ENCODE results near the gene F10. TPM values are rescaled to one million over a fixed set of nuclear protein-coding genes. Genes with fewer than 3 reads are reported as not detected.
A peak's percentile ranks its signal among the peaks of the same experiment; 100 is the strongest.

F10 gene
- total RNA-seq, 4 donors from 2014 or later: 1.00 to 4.8 (median 2.4) TPM

DNA sequence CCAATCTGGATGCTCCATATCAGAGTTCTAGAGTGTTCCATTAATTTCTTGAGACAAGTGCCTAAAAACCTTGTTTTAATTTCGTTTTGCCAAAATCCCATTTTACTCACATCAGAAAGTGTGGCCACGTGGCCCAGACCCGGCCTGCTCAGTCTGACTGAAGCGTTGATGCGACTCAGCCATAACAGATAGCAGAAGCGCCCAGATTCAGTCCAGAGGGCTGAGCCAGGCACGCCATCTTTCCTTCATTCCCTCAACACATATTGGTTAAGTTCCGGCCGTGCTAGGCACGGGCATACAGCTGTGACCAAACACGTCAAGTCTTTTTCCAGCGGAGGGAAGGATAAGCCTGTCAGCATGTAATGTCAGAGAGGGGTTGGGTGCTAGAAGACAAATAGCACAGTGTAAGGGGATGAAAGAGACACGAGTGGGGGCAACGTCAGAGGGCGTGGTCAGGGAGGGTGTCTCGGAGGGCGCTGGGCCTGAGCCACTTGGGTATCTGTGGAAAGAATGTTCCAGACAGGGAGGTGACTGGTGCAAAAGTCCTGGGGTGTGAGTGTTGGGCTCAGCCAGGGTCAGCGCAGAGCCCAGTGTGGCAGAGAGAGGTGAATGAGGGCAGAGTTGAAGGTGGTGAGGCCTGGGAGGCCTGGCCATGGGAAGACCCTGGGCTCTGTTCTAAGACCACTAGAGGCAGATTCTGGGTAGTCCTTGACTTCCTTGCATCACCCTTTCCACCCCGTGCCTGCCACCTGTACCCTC is 3.1 kb downstream of the F10 start:
- Histone ChIP-seq H3K27ac (no peak overlapping the region), H3K36me3 (no peaks in the 10 kb centered on the region), H3K4me3 (no peak overlapping the region), H3K27me3 (no peaks in the 10 kb centered on the region), H3K9me3 (no peaks in the 10 kb centered on the region), H3K4me1 (no peaks in the 10 kb centered on the region)
- in situ Hi-C loops (cut with MboI; ENCODE audit: low sequenced_read_pairs in 4 of 4) (no loop called here), intact Hi-C loops (cut with DNase I; ENCODE audit: low total_unique reads) (no loop called here)
- ATAC-seq (no peak), DNase-seq (peak in 1 of 2 donors; percentile 4)
- TF ChIP-seq, protein P1, sequence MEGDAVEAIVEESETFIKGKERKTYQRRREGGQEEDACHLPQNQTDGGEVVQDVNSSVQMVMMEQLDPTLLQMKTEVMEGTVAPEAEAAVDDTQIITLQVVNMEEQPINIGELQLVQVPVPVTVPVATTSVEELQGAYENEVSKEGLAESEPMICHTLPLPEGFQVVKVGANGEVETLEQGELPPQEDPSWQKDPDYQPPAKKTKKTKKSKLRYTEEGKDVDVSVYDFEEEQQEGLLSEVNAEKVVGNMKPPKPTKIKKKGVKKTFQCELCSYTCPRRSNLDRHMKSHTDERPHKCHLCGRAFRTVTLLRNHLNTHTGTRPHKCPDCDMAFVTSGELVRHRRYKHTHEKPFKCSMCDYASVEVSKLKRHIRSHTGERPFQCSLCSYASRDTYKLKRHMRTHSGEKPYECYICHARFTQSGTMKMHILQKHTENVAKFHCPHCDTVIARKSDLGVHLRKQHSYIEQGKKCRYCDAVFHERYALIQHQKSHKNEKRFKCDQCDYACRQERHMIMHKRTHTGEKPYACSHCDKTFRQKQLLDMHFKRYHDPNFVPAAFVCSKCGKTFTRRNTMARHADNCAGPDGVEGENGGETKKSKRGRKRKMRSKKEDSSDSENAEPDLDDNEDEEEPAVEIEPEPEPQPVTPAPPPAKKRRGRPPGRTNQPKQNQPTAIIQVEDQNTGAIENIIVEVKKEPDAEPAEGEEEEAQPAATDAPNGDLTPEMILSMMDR (IDR thresholded peaks at IDR 0.05 in 4 of 5, conservative IDR thresholded peaks at IDR 0.05 in 1 of 5): no peak
- TF ChIP-seq POLR2A (IDR thresholded peaks at IDR 0.05): no peak

DNA sequence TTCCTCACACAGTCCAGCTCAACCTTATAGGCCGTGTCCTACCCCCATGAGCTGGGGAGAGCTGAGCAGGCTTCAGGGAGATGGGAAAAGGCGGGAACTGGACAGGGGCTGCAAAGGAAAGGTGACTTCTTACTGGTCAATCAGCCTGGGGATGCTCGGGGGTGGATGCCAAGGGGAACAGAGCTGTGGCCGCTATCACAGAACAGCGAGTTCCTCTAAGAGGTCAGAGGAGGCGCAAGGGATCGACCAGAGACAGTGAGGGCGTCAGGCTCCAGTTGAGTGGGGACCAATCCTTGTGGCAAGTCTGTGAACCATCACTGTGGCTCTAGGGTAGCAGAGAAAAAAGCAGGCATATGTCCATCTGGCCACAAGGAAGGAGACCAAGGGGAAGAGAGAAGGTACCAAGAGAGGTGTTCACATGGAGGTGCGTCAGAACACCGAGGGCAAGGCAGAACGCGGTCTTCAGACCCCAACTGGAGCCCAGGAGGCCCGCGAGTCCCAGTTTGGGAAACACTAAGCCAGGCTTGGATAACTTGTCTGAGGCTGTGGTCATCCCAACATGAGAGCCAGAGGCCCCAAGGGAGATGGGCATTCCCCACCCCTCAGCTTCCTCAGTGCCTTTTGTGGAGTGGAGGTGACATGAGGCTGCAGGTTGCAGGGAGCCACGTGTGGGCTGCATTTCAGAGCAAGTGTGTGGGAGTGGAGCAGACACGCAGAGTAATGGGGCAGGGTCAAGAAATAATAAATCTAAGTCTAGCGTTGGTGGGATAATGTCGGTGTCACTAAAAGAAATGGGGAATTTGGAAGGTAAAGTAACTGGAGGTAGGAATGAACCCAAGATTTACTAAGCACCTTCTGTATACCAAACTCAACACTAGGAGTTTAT is 3.9 kb downstream of the F10 start:
- intact Hi-C loops (cut with DNase I; ENCODE audit: low total_unique reads): no loop called here
- Histone ChIP-seq H3K36me3 (no peaks in the 10 kb centered on the region), H3K4me3 (no peak overlapping the region), H3K27me3 (no peaks in the 10 kb centered on the region), H3K9me3 (no peaks in the 10 kb centered on the region), H3K4me1 (no peaks in the 10 kb centered on the region), H3K27ac (no peak overlapping the region)
- no peak for ATAC-seq
- in situ Hi-C loops (cut with MboI; ENCODE audit: low sequenced_read_pairs in 4 of 4): no loop called here
- no peak for TF ChIP-seq POLR2A (IDR thresholded peaks at IDR 0.05)
- TF ChIP-seq, protein P1 (IDR thresholded peaks at IDR 0.05 in 4 of 5, conservative IDR thresholded peaks at IDR 0.05 in 1 of 5): no peak
- DNase-seq: peak in 1 of 2 donors; percentile 3

GRCh38 chr13:113129480-113129879 is 6.9 kb downstream of the F10 start:
- H3K4me3 ChIP-seq: no peak overlapping the region
- in situ Hi-C loops (cut with MboI; ENCODE audit: low sequenced_read_pairs in 4 of 4): no loop called here
- H3K27ac ChIP-seq: no peak overlapping the region

DNA sequence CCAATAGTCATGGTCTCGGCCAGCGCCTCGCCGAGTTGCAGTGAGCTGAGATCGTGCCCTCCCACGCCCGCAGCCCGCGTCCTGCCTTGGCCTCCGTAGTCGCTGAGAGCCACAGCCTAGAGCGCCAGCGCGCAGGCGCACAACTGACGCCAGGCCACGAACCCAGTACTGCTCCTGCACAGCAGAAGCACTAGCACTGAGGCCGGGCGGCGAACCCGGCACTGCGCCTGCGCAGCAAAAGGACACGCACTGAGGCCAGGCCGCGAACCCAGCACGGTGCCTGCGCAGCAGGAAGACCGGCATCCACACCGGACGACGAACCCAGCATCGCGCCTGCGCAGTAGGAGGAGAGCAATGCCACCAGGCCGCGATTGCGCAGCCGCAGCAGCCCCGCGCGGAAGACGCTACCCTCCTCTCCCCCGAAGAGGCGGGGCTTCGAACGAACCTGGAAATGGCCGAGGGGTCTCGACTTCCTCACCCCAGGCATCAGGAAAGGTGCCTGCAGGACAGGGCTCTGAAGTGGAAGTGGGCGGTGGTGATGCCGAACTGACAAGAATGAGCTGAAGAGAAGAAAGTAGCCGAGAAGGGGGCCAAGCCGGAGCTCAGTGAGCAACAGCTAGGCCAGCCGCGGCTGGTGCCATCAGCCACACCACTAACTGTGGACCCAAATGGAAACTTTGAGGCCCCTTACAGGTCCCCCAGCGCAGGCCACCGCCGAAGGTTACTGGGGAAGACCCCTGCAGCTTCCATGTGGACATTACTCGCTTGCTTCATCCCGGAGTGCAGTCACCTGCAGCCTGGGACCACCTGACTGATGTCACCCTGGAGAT is 7.5 kb downstream of the F10 start:
- H3K4me1 ChIP-seq: no peaks in the 10 kb centered on the region
- H3K36me3 ChIP-seq: no peaks in the 10 kb centered on the region
- TF ChIP-seq, protein P1 (IDR thresholded peaks at IDR 0.05 in 4 of 5, conservative IDR thresholded peaks at IDR 0.05 in 1 of 5): no peak
- TF ChIP-seq POLR2A (IDR thresholded peaks at IDR 0.05): no peak
- no peaks in the 10 kb centered on the region for H3K9me3 ChIP-seq
- ATAC-seq (no peak), DNase-seq (peak in 1 of 2 donors; percentile 11)
- H3K4me3 ChIP-seq: peak overlapping the region in 1 of 4 donors; percentile 2
- H3K27me3 ChIP-seq: no peaks in the 10 kb centered on the region
- H3K27ac ChIP-seq: no peak overlapping the region
- in situ Hi-C loops (cut with MboI; ENCODE audit: low sequenced_read_pairs in 4 of 4) (no loop called here), intact Hi-C loops (cut with DNase I; ENCODE audit: low total_unique reads) (no loop called here)

More at GRCh38 chr13:113129480-113129879, 6.9 kb downstream of the F10 start:
- intact Hi-C loops (cut with DNase I; ENCODE audit: low total_unique reads): no loop called here
- TF ChIP-seq POLR2A (IDR thresholded peaks at IDR 0.05): no peak
- TF ChIP-seq, protein P1 (IDR thresholded peaks at IDR 0.05 in 4 of 5, conservative IDR thresholded peaks at IDR 0.05 in 1 of 5): no peak
- DNase-seq (peak in 1 of 2 donors; percentile 5), ATAC-seq (no peak)
- no peaks in the 10 kb centered on the region for H3K27me3 ChIP-seq
- no peaks in the 10 kb centered on the region for H3K9me3 ChIP-seq
- no peaks in the 10 kb centered on the region for H3K36me3 ChIP-seq
- no peaks in the 10 kb centered on the region for H3K4me1 ChIP-seq
